B cell (primary cell): Measurements from ENCODE around the gene CAVIN1.
"Not testable (repeated sequence)": the region's sequence is repeated elsewhere in the genome, so short reads cannot be mapped to it uniquely, and the experiment has no call there.

ENCODE experiments used
- CTCF ChIP-seq: fragments of 200-600 bp; IDR thresholded peaks from one replicate; pipeline ENCODE4 v1.8.0; 2022; ENCODE audit warnings: antibody characterized with exemption, mild to moderate bottlenecking
- EZH2 ChIP-seq: IDR thresholded peaks from 2 replicates; pipeline ENCODE4 v1.6.1; 2012; ENCODE audit warnings: borderline replicate concordance, low read depth, mild to moderate bottlenecking, moderate library complexity, low read length; ENCODE audit not compliant: insufficient read depth, poor library complexity, severe bottlenecking

- TF ChIP-seq CTCF, EZH2: not testable (repeated sequence)
Measured at GRCh38 chr17:42400844-42401375, 22.1 kb downstream of the CAVIN1 start.
